Measurements from ENCODE around the gene SDHA.
"Not testable (repeated sequence)": the region's sequence is repeated elsewhere in the genome, so short reads cannot be mapped to it uniquely, and the experiment has no call there.

The SDHA gene

DNA sequence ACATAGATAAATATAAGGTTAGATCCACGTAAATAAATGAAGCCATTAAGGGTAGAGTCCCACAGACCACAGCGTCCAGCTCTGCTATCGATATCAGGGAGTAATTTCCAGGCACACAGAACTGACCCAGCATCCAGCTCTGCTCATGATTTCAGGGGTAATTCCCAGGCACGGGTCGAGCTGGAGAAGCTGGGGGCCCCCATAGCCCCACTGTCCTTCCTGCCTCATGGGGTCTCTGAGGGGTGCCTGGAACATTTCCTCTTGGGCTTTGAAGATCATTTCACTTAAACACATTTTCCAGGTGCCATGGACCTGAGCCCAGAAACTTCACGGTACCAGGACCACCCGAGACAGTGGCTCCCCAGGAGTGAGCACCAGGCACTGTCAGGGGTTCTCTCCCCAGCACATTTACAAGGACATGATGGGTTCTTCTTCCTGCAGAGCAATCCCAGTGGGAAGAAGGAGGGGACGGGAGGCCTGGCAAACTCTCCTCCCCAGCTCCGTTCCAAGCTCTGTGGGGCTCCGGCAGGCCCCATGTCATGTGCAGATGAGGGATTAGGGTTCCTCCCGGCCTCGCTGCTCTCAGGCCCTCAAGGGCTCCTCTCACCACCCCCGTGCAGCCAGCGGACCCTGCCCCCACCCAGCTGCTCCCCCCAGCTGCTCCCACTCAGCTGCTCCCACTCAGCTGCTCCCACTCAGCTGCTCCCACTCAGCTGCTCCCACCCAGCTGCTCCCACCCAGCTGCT is 80.0 kb downstream of the SDHA start:
- H3K36me3 ChIP-seq (ENCODE audit: control insufficient read depth, insufficient read depth, low read length, severe bottlenecking); DNase-seq (ENCODE audit: low read depth); H3K4me3 ChIP-seq (ENCODE audit: low read length); H3K27me3 ChIP-seq (replicated peaks; ENCODE audit: control insufficient read depth, insufficient read depth, low read length); H3K4me1 ChIP-seq (ENCODE audit: control insufficient read depth, insufficient read depth, low read length); H3K9me3 ChIP-seq (ENCODE audit: control insufficient read depth, low read length); H3K9ac ChIP-seq (ENCODE audit: low read length): not testable (repeated sequence)

GRCh38 chr5:298737-299125 is 80.6 kb downstream of the SDHA start:
- no peak for DNase-seq (ENCODE audit: low read depth)
- Histone ChIP-seq H3K9ac (ENCODE audit: low read length) (no peak overlapping the region), H3K9me3 (ENCODE audit: control insufficient read depth, low read length) (no peaks in the 10 kb centered on the region), H3K4me1 (ENCODE audit: control insufficient read depth, insufficient read depth, low read length) (peaks cover 8% of the 10 kb centered on the region), H3K36me3 (ENCODE audit: control insufficient read depth, insufficient read depth, low read length, severe bottlenecking) (peaks cover 3% of the 10 kb centered on the region), H3K4me3 (ENCODE audit: low read length) (no peak overlapping the region), H3K27me3 (replicated peaks; ENCODE audit: control insufficient read depth, insufficient read depth, low read length) (no peaks in the 10 kb centered on the region)

DNA sequence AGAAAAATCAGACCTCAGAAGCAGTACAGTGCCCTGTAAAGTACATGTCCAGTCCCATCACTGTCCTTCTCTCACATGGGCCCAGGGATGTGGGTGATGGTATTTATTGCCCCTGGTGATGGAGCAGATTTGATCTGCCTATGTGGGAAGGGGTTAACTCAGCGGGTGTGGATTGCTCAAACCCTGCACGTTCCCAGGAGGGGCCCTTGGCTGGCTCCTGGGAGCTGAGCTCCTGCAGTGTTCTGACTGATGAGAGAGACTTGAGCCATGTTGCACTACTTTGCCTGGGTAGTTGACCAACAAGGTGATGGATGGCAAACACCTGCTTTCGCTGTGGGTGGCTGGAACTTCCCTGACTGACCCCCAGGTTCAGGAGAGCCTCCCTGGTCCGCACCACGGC is 81.8 kb downstream of the SDHA start:
- H3K4me1 ChIP-seq (ENCODE audit: control insufficient read depth, insufficient read depth, low read length); H3K27me3 ChIP-seq (replicated peaks; ENCODE audit: control insufficient read depth, insufficient read depth, low read length); H3K9ac ChIP-seq (ENCODE audit: low read length); H3K4me3 ChIP-seq (ENCODE audit: low read length); DNase-seq (ENCODE audit: low read depth); H3K9me3 ChIP-seq (ENCODE audit: control insufficient read depth, low read length); H3K36me3 ChIP-seq (ENCODE audit: control insufficient read depth, insufficient read depth, low read length, severe bottlenecking): not testable (repeated sequence)

DNA sequence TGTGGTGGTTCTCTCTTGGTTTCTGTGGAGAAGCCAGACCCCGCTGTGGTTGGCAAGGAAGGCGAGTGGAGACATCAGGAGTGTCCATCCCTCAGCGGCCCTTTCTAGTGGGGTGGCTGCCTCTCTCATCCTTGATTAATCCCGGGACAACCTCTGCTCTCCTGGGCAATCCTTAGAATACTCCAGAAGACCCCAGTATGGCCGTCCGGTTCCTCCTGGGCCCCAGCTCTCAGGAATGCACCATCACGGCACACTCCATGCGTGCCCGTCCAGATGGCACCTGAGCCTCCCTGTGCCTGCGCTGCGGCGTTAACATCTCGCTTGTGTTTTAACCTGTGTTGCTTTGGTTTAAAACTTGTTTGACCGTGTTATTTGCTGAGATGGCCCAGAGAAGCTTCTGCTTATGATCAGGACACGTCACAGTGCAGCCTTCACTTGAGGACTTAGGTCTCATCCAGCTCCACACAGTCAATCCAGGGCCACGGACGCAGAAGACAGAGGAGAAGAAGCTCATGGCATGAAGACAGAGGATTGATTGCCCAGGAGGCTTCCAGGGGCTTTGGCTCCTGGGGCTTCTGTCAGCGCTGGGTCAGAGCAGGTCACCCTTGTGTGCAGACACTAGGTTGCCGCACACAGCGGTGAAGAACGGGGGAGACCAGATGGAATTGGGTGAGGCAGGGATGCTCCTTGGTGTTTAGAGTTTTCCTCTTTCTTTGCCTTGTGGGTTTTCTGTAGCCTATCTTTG is 82.7 kb downstream of the SDHA start:
- H3K27me3 ChIP-seq (replicated peaks; ENCODE audit: control insufficient read depth, insufficient read depth, low read length); H3K36me3 ChIP-seq (ENCODE audit: control insufficient read depth, insufficient read depth, low read length, severe bottlenecking); DNase-seq (ENCODE audit: low read depth); H3K9me3 ChIP-seq (ENCODE audit: control insufficient read depth, low read length); H3K4me3 ChIP-seq (ENCODE audit: low read length); H3K9ac ChIP-seq (ENCODE audit: low read length); H3K4me1 ChIP-seq (ENCODE audit: control insufficient read depth, insufficient read depth, low read length): not testable (repeated sequence)

GRCh38 chr5:302416-302815 is 84.3 kb downstream of the SDHA start:
- H3K27me3 ChIP-seq (replicated peaks; ENCODE audit: control insufficient read depth, insufficient read depth, low read length); H3K9ac ChIP-seq (ENCODE audit: low read length); H3K4me1 ChIP-seq (ENCODE audit: control insufficient read depth, insufficient read depth, low read length); DNase-seq (ENCODE audit: low read depth); H3K9me3 ChIP-seq (ENCODE audit: control insufficient read depth, low read length); H3K4me3 ChIP-seq (ENCODE audit: low read length): not testable (repeated sequence)
- H3K36me3 ChIP-seq (ENCODE audit: control insufficient read depth, insufficient read depth, low read length, severe bottlenecking) = peaks cover 18% of the 10 kb centered on the region

DNA sequence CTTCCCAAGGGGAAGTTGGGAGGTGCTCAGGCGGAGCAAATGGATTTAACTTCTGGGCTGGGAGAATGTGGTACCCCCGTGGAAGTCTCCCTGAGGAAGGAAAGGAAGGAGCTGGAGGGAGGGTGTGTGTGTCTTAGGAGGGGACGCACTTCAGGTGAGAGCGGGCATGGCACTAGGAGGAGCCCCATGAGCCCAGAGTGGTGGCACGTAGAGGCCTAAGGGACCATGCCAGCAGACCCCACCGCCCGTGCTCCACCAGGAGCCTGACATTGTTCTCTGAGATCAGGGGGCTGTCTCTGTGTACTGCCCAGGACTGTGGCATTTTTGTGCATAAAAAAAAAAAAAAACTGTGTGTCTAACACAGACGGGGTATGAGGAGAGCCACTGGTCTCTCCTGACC is 84.8 kb downstream of the SDHA start:
- peaks cover 24% of the 10 kb centered on the region for H3K36me3 ChIP-seq (ENCODE audit: control insufficient read depth, insufficient read depth, low read length, severe bottlenecking)
- no peaks in the 10 kb centered on the region for H3K27me3 ChIP-seq (replicated peaks; ENCODE audit: control insufficient read depth, insufficient read depth, low read length)
- no peak for DNase-seq (ENCODE audit: low read depth)
- H3K4me1 ChIP-seq (ENCODE audit: control insufficient read depth, insufficient read depth, low read length) = peaks cover 7% of the 10 kb centered on the region
- H3K9me3 ChIP-seq (ENCODE audit: control insufficient read depth, low read length) = no peaks in the 10 kb centered on the region
- no peak overlapping the region for H3K4me3 ChIP-seq (ENCODE audit: low read length)
- no peak overlapping the region for H3K9ac ChIP-seq (ENCODE audit: low read length)

DNA sequence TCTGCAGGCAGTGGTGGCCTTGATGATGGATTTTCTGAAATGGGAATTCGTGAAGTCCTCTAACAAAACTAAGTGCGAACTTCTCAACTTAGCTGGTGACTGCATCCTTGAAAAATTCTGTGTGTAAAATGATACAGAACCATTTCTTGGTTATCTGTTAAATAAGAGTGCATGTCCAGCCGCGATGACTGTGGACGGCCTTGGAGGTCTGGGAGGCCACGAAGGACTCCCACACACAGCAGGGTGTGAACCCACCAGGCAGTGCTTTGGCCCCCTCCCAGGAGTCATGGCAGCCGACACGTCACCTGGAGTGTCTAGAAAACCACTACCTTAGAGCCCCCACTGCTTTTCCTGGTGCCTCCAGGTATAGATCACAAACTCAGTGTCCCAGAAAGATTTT is 85.6 kb downstream of the SDHA start:
- H3K9me3 ChIP-seq (ENCODE audit: control insufficient read depth, low read length); H3K27me3 ChIP-seq (replicated peaks; ENCODE audit: control insufficient read depth, insufficient read depth, low read length); H3K4me3 ChIP-seq (ENCODE audit: low read length); H3K4me1 ChIP-seq (ENCODE audit: control insufficient read depth, insufficient read depth, low read length); H3K9ac ChIP-seq (ENCODE audit: low read length); DNase-seq (ENCODE audit: low read depth): not testable (repeated sequence)
- peaks cover 27% of the 10 kb centered on the region for H3K36me3 ChIP-seq (ENCODE audit: control insufficient read depth, insufficient read depth, low read length, severe bottlenecking)

GRCh38 chr5:305050-305449 is 86.9 kb downstream of the SDHA start:
- Histone ChIP-seq H3K36me3 (ENCODE audit: control insufficient read depth, insufficient read depth, low read length, severe bottlenecking) (peaks cover 29% of the 10 kb centered on the region), H3K4me3 (ENCODE audit: low read length) (no peak overlapping the region), H3K9ac (ENCODE audit: low read length) (no peak overlapping the region), H3K27me3 (replicated peaks; ENCODE audit: control insufficient read depth, insufficient read depth, low read length) (no peaks in the 10 kb centered on the region), H3K4me1 (ENCODE audit: control insufficient read depth, insufficient read depth, low read length) (peaks cover 10% of the 10 kb centered on the region), H3K9me3 (ENCODE audit: control insufficient read depth, low read length) (no peaks in the 10 kb centered on the region)
- DNase-seq (ENCODE audit: low read depth) = no peak

- Histone ChIP-seq H3K9me3 (ENCODE audit: control insufficient read depth, low read length) (no peaks in the 10 kb centered on the region), H3K9ac (ENCODE audit: low read length) (no peak overlapping the region), H3K4me1 (ENCODE audit: control insufficient read depth, insufficient read depth, low read length) (peaks cover 10% of the 10 kb centered on the region), H3K36me3 (ENCODE audit: control insufficient read depth, insufficient read depth, low read length, severe bottlenecking) (peaks cover 33% of the 10 kb centered on the region), H3K4me3 (ENCODE audit: low read length) (no peak overlapping the region), H3K27me3 (replicated peaks; ENCODE audit: control insufficient read depth, insufficient read depth, low read length) (no peaks in the 10 kb centered on the region)
- DNase-seq (ENCODE audit: low read depth) = no peak
Measured at GRCh38 chr5:305459-305858, 87.3 kb downstream of the SDHA start.

GRCh38 chr5:306011-306805 is 88.1 kb downstream of the SDHA start:
- Histone ChIP-seq H3K4me3 (ENCODE audit: low read length) (no peak overlapping the region), H3K4me1 (ENCODE audit: control insufficient read depth, insufficient read depth, low read length) (peaks cover 10% of the 10 kb centered on the region), H3K27me3 (replicated peaks; ENCODE audit: control insufficient read depth, insufficient read depth, low read length) (no peaks in the 10 kb centered on the region), H3K9ac (ENCODE audit: low read length) (no peak overlapping the region), H3K9me3 (ENCODE audit: control insufficient read depth, low read length) (no peaks in the 10 kb centered on the region), H3K36me3 (ENCODE audit: control insufficient read depth, insufficient read depth, low read length, severe bottlenecking) (peaks cover 40% of the 10 kb centered on the region)
- DNase-seq (ENCODE audit: low read depth) = no peak
